HT1080 (cell line): ENCODE data around the gene KAZALD1. TPM values are rescaled to one million over a fixed set of nuclear protein-coding genes. Genes with fewer than 3 reads are reported as not detected.

Source experiments
- DNase-seq: peaks from one replicate; pipeline ENCODE4 v3.0.0-alpha.2; 2015; ENCODE audit warnings: low read depth
- polyA plus RNA-seq, 2 experiments: library from polyadenylated mRNA; depleted of rRNA; stranded (reverse); fragments of >200 nt; gene quantifications; 2 replicates each; pipeline ENCODE4 v1.2.3, GENCODE V29; 2015
- total RNA-seq: library from RNA; depleted of rRNA; stranded (reverse); fragments of >200 nt; shearing (Covaris generic); gene quantifications from 2 replicates; pipeline ENCODE4 v1.2.3, GENCODE V29; 2014; rRNA removed

The KAZALD1 gene
- 13.4 and 14.0 TPM in 2 replicates for total RNA-seq
- 10.0 and 11.7 TPM in 2 replicates for polyA plus RNA-seq (2015; cell fraction: cytosol; rRNA removed)
- 12.7 and 13.5 TPM in 2 replicates for polyA plus RNA-seq (2015; cell fraction: nucleus; rRNA removed)

- no peak for DNase-seq
These were observed at the start of gene KAZALD1 for GRCh38 chr10:101061624-101062231. Gene KAZALD1, plus strand, starts transcription at chr10:101061989. Its CDS starts 604 bp downstream, at chr10:101062593.

GRCh38 chr10:101012525-101013364 lies 49.0 kb upstream of the KAZALD1 start:
- peak; percentile 96 for DNase-seq

- DNase-seq = no peak
These were observed 48.4 kb upstream of the KAZALD1 start for GRCh38 chr10:101013365-101013825.

GRCh38 chr10:101014230-101014884 lies 47.4 kb upstream of the KAZALD1 start:
- peak; percentile 74 for DNase-seq

GRCh38 chr10:101014966-101015581 lies 46.7 kb upstream of the KAZALD1 start:
- peak; percentile 97 for DNase-seq

- no peak for DNase-seq
These were observed 46.2 kb upstream of the KAZALD1 start for GRCh38 chr10:101015582-101015973.

- DNase-seq = no peak
These were observed 45.0 kb upstream of the KAZALD1 start for GRCh38 chr10:101016814-101017213.

GRCh38 chr10:101018118-101018599 lies 43.6 kb upstream of the KAZALD1 start:
- no peak for DNase-seq

- peak; percentile 75 for DNase-seq
These were observed 43.0 kb upstream of the KAZALD1 start for GRCh38 chr10:101018600-101019439.

GRCh38 chr10:101019440-101019703 lies 42.4 kb upstream of the KAZALD1 start:
- DNase-seq = no peak

- no peak for DNase-seq
These were observed 41.2 kb upstream of the KAZALD1 start for GRCh38 chr10:101020427-101021075.

GRCh38 chr10:101021239-101021638 lies 40.5 kb upstream of the KAZALD1 start:
- DNase-seq = no peak

GRCh38 chr10:101021692-101022251 lies 40.0 kb upstream of the KAZALD1 start:
- DNase-seq = no peak

GRCh38 chr10:101022967-101023705 lies 38.7 kb upstream of the KAZALD1 start:
- DNase-seq = no peak

- no peak for DNase-seq
These were observed 34.6 kb upstream of the KAZALD1 start for GRCh38 chr10:101027106-101027720.

GRCh38 chr10:101028446-101029337 lies 33.1 kb upstream of the KAZALD1 start:
- DNase-seq = no peak

- no peak for DNase-seq
These were observed 32.1 kb upstream of the KAZALD1 start for GRCh38 chr10:101029520-101030295.
